ENCODE measurements around the gene UBQLN4.

DNA sequence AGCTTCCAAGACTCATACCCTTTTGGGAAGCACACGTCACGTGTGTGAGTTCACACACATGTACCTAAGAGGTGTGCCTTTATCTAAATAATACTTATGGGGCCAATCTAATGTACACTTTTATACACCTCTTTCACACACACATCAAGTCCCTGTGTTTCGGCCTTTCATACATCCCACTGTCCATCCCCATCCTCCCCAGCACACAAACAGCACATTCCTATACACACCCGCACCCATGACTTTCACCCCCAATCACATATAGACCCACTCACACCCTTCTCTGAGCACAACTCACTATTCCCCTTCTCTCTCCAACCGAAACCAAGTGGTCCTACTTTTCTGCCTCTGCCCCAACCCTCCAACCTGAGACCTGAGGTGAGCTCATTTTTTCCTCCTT is 25.1 kb upstream of the UBQLN4 start:
- no peak for TF ChIP-seq CTCF (IDR thresholded peaks at IDR 0.05; ENCODE audit: insufficient read depth, low read length, poor library complexity, severe bottlenecking)
- no peak for TF ChIP-seq EZH2phosphoT487 (conservative IDR thresholded peaks at IDR 0.05; ENCODE audit: low read length)
